ENCODE measurements around the gene PLB1. TPM values are rescaled to one million over a fixed set of nuclear protein-coding genes. Genes with fewer than 3 reads are reported as not detected.

PLB1 gene
- total RNA-seq, 1 donor from 2014 or later = 9.9 TPM

DNA sequence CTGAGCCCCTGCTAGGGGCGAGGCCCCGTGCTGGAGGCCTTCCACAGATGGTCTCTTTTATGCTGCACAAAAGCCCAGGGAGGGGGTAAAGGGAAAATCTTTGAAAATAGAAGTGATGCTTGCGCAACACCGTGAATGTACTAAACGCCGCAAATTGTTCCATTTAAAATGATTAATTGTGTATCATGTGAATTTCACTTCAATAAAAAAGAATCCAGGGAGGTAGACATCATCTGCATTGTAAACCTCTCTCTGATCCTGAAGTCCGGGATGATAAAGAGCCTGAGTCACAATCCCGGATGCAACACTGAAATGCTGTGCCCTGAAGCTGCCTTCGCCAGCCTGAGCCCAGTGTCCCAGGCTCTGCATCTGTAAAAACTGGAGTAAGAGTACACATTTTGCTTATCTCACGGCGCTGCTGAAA is 148.1 kb downstream of the PLB1 start:
- no peak for DNase-seq (ENCODE audit: low spot score)

DNA sequence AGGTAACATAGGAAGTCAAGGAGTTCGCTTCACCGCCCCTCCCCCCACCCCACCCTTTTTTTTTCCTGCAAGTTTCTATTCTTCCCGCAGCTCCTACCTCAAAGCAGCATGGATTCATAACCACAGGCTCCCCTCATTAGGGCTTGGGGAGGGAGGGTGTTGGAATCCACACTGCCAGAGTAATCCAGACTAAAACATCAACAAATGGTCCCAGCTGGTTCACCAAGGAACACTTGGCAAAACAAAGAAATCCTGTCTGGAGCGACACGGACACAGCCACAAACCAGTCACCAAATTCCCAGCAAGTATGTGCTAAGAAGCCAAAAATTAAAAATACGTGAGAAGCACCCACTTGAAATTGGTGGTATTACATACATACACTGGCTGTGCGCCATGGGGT is 148.9 kb downstream of the PLB1 start:
- DNase-seq (ENCODE audit: low spot score) = no peak

DNA sequence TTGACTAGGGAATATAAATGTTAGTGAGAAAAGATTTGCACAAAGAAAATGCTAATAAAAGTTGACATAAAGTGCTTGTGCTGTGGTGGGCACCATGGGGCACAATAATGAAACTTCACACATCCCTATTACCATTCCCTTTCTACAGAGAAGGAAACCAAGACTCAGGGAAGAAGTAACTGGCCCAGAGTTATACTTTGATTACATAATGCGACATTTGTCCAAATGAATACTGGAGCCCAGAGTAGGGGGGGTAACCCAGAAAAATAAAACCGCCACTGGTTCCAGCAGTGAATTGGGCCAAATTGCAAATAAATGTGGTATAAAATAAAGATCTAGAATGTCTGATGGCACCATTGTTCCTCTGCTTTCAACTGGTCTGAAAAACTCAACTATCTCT is 149.7 kb downstream of the PLB1 start:
- DNase-seq (ENCODE audit: low spot score) = no peak

DNA sequence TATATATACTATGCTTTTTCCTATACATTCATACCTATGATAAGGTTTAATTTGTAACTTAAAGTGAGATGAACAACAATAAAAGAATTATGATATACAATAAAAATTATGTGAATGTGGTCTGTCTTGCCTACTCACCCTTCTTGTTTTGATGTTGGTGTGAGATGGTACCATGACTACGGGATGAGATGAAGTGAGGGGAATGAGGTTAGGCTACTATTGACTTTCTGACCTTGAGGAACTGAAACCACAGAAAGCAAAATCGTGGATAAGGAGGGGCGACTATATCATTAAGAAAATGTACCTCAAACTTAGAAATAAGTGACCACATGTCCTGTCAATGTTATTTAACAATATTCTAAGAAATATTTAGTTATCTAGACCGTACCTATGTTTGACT is 151.8 kb downstream of the PLB1 start:
- no peak for DNase-seq (ENCODE audit: low spot score)

DNA sequence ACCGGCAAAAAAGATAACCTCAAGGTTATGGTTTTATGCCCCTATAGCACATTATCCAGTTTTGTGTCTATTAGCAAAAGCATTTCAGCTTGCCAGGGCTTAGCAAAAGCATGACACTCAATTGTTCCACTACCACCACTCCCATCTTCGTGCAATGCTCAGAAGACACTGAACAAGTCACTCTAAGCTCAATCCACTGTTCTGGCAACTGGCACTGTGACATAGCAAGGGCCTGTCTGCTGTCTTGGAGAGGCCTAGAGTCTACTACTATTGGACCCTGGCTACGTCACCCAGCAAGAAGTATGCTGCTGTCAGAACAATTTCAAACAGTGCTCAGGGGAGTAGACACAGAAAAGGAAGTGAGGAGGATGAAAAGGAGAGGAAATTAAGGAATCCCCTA is 152.3 kb downstream of the PLB1 start:
- DNase-seq (ENCODE audit: low spot score) = no peak

DNA sequence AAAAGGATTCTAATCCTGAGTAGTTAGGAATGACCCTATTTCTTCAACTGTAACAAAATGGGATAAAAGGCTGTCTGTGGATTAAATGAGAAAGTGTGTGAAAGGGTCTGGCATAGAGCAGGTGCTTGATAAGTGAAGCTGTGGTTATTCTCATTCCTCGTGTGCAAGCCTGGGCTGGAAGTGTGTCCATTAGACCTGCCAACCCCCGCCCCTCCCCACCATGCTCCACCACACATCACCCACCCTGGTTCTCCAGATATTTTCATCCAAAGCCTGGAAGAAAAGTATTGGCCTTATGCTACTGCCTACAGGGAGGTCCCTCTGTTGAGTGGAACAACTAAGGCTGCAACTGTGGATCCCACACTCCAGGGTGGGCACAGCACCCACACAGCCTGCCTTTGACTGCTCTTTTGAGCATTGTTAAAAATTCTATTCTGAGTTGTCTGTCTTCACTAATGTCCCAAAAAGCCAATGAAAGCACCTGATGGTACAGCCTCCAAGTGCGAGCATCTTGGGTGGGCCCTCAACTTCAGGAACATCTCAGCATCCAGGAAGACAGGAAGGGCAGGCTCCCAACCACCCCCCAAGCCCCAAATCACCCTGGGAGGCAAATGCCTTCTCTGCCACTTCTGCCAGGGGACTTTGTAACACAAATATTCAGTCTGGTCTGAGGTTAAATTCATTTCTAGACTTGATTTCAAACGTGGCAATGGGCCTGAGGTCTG is 153.0 kb downstream of the PLB1 start:
- no peak for DNase-seq (ENCODE audit: low spot score)

DNA sequence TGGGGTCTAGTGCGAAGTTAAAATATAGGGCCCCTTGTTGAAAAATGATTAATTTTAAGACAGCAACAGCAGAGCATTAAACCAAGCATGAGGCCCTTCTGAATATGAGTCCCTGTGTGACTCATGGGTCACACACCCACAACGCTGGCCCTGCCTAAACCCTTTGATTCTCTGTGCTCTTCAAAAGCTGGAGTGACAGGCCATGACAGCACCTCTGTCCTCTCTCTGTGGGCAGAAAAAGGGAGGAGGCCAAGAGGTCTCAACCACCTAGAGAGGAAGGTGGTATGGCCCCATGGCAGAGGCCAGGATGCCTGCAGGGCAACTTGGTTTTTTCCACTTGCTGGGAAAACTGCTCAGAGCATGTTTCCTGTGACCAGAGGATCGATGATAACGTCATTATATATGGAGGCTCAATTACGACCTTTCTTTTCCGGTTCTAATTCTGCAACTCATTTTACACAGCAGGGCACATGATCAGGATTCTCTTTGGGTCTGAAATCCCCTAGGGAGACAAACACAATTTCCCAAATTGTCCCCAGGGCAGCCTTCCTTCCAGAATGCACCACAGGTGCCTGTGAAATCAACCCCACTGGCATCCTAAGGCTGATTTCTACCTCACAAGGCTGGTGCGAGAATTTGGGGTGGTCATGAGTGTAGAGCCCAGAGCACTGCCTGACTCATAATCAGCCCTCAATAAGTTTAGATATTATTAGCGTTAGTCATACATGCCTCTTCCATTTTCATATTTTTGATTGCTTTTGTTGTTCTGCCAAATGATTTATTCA is 153.8 kb downstream of the PLB1 start:
- DNase-seq (ENCODE audit: low spot score) = no peak

DNA sequence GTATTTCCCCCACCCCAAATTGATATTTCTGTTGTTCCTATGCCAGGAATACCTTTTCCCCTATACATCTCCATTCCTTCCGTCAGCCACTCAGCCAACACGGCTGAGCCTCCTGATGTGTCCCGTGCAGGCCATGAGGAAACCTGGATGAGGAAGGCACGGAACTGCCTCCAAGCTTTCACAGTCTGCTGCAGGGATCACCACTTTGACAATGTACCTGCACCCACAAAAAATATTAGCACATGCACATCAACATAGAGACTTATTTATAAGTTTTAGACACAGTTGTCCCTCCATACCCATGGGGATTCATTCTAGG is 154.4 kb downstream of the PLB1 start:
- DNase-seq (ENCODE audit: low spot score) = no peak

DNA sequence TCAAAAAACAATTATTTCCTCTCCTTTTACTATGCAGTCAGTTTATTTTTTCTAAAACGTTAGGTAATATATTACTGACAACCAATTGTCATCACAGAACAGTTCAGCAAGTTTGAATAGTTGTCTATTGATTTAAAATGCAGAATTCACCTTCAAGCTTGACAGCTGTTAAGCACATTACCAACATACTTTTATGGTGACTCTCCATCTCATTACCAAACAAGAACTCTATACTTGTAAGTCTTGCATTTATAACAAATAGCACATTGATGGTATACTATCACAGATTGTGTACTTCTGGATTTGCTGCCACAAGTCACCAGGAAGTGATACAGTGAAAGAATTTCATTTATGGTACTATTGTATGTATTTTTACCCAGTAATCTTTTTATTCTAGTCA is 156.4 kb downstream of the PLB1 start:
- no peak for DNase-seq (ENCODE audit: low spot score)

DNA sequence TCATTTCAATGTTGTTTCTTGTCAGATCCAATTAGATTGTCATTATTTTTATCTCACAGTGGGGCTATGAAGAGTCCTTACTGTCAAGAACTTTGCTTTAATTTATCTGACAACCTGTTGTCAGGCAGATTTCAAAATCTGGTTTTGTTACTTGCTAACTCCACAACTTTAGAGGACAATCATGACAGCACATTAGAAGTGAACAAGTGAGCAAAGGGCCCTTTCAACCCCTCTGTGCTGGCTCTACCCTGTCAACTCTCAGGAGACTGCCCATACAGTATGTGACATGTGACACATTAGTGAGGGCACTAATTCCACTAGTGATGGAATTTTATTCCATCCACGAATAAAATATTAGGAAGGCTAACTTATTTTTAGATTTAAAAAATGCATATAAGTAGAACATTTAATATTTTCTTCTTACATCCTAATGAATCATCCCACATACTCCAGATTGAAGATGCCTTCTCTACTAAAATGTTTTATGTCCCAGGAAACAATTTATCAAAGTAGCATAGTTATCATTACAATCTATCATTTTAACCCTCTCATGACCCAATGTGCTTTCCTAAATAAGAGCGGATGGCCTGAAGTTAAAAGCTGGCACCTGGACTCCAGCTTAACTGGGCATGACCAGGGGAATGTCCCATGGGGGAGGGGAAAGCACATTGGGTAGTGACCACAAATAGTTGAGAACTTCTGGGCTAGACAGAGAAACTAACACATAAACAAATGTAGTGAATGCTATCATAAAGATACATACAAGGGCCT is 158.2 kb downstream of the PLB1 start:
- no peak for DNase-seq (ENCODE audit: low spot score)

DNA sequence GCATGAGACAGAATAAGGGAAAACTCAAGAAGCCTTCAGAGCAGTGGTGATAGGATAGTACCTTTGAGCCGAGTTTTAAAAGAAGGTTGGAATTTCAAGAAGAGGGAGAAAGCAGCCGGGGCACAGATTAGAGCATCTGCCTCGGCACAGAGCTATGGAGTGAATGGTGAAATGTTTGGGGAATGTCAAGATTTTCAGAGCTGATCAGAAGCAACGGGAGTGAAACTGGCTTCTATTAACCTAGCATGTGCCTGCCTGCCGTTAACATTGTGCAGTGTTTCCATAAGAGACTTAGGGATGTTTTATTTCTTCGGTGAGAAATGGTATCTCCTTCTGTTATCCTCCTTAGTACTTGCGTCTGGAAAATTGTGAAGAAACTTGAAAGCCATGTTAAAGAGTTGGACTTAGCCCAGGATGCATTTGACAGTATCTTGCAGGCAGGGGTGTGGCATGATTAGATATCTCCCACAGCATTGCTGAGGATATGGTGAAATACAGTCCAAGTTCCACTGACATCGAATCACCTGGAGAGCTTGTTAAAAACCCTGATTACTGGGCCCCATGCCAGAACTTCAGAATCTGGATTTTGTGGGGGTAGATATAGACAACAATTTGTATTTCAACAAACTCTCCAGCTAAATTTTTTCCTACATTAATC is 158.9 kb downstream of the PLB1 start:
- DNase-seq (ENCODE audit: low spot score) = no peak

DNA sequence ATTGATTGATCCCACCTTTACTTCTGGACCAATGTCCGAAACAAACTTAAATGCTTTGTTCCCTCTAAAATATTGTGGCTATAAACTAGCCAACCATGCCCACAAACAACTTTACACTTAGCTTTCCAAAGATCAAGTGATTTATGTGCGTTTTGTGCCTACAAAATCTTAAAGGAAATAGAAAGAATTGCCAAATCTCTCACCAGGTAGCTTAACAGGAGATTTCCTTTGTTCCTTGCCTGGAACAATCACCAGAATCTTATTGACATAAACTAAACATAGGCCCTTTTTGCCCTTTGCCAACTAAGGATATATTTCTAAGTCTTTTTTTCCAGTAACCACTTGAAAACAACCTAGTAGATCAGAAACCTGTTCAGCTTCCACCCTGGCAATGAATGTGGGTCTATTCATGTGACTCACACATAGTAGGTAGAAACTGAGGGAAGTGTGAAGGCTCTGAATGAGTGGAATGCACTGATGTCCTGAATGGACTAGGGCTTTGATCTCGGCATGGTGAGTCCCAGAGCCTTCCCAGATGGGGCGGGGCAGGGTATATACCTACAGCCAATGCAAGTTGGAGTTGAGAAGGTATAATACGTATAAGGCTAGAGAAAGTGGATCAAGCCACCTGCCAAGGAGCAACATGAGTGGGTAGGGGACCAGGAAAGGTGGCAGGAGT is 161.2 kb downstream of the PLB1 start:
- DNase-seq (ENCODE audit: low spot score) = no peak

DNA sequence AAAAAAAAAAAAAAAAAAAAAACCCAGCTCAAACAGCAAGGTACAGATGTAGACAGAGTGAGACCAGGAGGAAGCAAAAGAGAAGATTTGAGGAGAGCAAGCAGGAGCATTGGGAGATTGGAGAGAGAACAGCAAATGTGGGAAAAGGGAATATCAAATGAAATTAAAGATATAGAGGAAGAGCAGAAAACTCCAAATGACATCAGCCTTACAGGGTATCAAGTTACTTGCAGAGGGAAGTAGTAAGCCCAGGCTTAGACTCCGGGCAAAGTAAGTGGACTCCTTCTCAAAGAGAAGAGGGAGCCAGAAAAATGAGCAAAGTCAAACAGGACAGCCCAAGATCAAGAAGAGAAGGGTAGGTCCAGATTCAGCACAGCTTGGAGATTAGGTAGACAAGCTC is 162.5 kb downstream of the PLB1 start:
- no peak for DNase-seq (ENCODE audit: low spot score)

DNA sequence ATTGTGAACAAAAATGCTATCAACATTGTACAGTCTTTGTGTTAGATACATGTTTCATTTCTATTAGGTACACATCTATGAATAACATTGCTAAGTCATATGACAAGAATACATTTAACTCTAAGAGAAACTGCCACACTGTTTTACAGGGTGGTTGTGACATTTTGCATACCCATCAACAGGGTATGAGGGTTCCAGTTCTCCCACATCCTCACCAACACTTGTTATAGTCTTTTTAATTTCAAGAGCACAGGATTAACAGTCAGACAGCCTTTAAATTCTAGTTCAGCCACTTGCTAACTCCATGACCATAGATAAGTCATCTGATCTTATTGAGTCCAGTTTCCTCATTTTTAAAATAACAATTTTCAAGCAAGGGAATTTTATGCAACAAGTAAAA is 163.3 kb downstream of the PLB1 start:
- DNase-seq (ENCODE audit: low spot score) = no peak

DNA sequence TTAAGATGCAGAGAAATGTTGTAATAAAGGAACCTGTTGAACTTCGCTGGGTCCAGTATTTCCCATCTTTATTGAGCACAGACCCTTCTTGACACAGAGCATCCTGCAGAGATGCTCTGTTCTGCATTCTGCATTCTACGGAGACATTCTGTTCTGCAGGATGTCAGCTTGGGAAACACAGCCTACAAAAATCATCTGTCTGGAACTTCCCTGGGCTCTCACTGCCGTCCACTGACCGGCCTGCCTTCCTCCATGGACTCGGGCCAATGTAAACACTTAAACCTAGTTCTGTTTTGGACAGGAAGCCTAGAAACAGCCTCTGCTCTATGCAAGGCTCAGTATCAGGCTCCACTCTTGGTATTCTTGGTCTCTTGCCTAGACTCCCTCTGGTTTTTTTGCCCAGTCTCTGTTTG is 165.7 kb downstream of the PLB1 start:
- DNase-seq (ENCODE audit: low spot score) = peak; percentile 75

DNA sequence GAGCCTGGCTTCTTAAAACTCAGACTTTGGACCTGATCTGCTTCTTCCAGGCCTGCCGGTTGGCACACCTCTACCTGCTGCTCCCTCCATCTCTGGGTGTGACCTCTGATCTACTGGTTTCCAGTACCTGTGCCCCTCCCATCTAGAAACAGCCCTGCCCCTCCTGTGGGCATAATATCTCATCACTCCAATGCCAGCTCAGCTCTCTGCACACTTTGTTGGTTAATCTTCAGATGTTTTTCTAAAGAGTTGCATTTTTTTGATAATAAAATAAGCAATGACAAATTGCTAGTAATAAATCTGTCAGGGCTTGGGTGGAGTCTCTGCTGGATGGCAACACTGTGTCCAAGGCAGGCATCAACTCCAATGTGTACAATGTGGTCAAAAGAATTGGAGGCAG is 166.2 kb downstream of the PLB1 start:
- DNase-seq (ENCODE audit: low spot score) = no peak

DNA sequence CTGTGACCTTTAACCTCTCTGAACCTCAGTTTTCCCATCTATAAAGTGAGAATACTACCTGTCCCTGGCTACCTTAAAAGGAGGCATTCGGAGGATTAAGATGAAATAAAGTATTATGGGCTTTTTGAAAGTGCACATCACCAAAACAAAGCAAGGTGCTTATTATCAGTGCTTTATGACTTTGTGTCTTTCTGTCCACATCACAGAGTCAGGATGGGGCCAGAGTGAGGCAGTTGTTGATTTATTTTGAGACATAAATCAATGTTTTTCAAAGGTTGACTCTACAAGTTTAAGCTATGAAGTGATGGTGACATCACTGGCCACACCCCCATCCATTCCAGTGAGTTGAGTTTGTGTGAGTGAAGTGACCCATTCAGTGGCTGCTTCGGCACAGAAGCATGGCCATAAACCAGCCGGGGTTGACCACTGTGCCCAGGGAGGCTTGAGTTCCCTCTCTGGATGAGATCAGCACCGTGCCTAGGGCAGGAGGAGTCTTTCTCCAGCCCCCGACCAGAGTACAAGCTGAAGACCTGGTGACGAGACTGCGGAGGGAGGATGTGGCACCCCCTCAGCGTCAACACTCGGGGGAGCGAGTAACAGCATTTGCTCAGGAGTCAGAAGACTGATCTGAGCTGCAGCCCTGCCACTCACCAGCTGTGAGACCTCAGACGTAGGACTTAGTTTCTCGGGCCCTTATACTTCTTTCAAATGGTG is 166.8 kb downstream of the PLB1 start:
- no peak for DNase-seq (ENCODE audit: low spot score)

DNA sequence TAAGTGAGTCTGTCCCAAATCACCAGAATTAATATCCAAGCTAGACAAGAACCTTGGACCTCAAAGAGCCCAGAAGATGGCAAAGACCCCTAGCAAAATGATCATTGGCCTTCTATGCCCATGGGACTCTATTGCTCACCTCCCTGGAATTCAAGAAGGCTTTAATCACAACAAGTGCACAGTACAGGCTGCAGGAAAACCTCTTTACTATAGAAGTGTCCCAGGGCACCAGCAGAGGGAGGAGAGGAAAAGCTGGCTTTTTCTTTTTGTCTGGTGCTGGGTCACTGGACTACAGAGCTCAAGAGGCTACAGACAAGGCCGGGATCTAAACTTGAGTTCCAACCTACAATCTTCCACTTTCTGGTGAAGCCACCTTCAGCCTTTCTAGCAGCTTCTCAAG is 167.5 kb downstream of the PLB1 start:
- DNase-seq (ENCODE audit: low spot score) = no peak

DNA sequence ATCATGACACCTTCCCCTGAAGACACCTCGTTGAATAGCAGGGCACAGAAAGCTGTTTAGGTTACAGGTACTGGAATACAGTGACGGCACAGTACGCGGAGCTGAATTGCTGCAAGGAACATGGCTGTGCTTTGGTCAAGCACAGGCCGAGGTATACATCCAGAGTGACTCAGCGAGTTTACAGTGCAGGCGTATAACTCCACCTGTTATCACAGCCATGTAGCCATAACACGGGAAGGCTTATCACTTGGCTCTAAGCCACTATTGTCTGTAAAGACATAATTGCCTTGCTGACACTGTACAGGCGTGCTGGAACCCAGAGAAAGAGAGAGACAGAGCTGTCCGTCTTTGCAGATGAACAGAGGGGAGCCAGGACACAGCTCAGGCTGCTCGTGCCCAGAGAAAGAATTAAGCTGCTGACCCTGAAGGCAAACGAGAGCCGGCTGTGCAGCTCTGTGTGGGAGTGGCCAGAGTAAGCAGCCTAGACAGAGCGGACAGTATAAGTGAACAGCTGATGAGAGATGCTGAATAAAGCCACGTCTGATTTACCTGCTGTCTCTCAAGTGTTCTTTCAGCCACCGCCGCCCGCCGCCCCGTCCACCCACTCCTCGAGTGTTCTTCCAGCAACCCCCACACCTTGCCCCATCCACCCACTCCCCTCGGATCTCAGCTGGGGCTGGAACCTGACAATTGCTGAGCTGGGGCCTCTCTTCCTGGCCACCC is 168.4 kb downstream of the PLB1 start:
- peak; percentile 65 for DNase-seq (ENCODE audit: low spot score)

DNA sequence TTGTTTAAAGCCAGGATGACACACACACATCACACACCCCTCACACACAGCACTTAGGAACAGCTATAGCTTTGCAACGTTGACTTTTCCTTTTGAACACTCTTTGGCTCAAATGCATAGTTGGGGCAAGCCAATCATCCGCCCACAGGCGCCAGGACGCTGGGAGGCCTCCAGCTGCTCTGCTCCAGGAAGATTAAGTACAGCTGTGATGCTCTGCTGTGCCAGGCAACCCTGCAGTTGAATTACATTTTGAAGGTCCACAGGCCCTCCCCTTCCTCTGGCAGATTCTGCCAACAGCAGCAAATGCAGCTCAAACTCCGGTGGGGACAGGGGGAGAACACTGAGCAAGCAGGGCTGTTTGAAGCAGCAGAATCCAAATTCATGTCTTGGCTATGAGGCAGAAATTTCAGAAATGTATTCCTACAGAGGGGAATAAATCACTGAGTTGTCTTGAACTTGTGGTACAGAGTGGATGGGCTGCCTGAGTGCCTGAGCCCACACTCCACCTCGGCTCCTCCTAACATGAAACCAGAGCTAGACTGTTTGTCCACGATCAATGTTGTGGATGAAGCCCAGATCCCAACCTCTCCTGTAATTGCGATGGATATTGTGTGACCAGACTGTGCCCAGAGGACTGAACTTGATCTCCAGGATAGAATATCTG is 169.3 kb downstream of the PLB1 start:
- peak; percentile 74 for DNase-seq (ENCODE audit: low spot score)
